ENCODE results near the gene STXBP1.
A peak's percentile ranks its signal among the peaks of the same experiment; 100 is the strongest.

STXBP1 gene

GRCh38 chr9:127710204-127710783, 98.2 kb downstream of the STXBP1 start:
- no peak for TF ChIP-seq ZNF274 (IDR thresholded peaks at IDR 0.05; ENCODE audit: low read depth, low read length)
- no peak overlapping the region for H3K4me3 ChIP-seq (ENCODE audit: low read length)

GRCh38 chr9:127711226-127711701, 99.2 kb downstream of the STXBP1 start:
- no peak overlapping the region for H3K4me3 ChIP-seq (ENCODE audit: low read length)
- no peak for TF ChIP-seq ZNF274 (IDR thresholded peaks at IDR 0.05; ENCODE audit: low read depth, low read length)

DNA sequence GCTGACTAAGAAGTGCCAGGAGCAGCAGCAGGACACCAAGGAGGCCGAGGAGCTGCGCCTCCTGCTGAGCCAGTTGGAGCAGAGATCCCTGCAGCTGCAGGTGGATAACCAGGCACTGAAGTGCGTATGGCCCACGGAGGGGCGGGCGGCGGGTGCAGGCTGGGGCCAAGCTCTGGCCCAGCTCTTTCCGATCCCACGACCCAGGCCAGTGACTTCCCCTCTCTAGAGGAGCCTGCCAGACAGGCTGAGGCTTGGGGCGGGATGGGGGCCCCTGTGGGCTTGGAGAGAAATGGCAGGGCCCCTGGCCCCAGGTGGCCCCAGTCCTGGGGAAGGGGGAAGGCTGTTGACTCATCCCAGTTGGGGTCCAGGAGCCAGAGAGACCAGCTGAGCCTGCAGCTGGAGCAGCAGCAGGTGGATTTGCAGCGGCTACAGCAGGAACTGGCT, 99.8 kb downstream of the STXBP1 start:
- no peak overlapping the region for H3K4me3 ChIP-seq (ENCODE audit: low read length)
- TF ChIP-seq ZNF274 (IDR thresholded peaks at IDR 0.05; ENCODE audit: low read depth, low read length) = no peak

- no peak for TF ChIP-seq ZNF274 (IDR thresholded peaks at IDR 0.05; ENCODE audit: low read depth, low read length)
- no peak overlapping the region for H3K4me3 ChIP-seq (ENCODE audit: low read length)
Observed at GRCh38 chr9:127712371-127712770, 100.3 kb downstream of the STXBP1 start.

GRCh38 chr9:127712867-127713266, 100.8 kb downstream of the STXBP1 start:
- no peak for TF ChIP-seq ZNF274 (IDR thresholded peaks at IDR 0.05; ENCODE audit: low read depth, low read length)
- no peak overlapping the region for H3K4me3 ChIP-seq (ENCODE audit: low read length)

GRCh38 chr9:127714020-127714750, 102.1 kb downstream of the STXBP1 start:
- peak overlapping the region; percentile 7; the same call in 1 of the 2 replicates for H3K4me3 ChIP-seq (ENCODE audit: low read length)
- TF ChIP-seq ZNF274 (IDR thresholded peaks at IDR 0.05; ENCODE audit: low read depth, low read length) = no peak

DNA sequence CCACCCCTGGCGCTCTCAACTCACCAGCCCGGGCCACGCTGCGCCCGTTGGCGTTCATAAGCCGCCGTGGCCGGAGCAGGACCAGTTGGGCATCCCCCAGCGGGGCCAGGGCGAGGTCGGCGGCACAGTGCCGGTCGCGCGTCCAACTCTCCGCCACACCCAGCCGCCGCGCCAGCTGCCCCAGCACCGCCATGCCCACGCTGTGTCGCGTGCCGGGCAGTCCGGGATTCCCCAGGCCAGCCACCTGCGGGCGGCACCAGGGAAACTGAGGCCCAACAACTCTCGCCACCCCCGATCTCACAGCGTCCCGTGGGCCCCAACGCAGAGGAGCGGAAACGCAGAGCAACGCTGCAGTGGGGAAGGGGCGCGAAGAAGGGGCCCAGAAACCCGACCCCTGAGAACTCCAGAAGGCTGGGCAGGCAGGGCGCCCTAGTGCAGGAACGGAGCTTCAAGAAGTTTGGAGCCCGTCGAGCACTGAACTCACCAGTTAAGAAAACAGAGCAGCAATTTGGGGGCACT, 102.9 kb downstream of the STXBP1 start:
- TF ChIP-seq ZNF274 (IDR thresholded peaks at IDR 0.05; ENCODE audit: low read depth, low read length) = no peak
- peak overlapping the region; percentile 74 for H3K4me3 ChIP-seq (ENCODE audit: low read length)

DNA sequence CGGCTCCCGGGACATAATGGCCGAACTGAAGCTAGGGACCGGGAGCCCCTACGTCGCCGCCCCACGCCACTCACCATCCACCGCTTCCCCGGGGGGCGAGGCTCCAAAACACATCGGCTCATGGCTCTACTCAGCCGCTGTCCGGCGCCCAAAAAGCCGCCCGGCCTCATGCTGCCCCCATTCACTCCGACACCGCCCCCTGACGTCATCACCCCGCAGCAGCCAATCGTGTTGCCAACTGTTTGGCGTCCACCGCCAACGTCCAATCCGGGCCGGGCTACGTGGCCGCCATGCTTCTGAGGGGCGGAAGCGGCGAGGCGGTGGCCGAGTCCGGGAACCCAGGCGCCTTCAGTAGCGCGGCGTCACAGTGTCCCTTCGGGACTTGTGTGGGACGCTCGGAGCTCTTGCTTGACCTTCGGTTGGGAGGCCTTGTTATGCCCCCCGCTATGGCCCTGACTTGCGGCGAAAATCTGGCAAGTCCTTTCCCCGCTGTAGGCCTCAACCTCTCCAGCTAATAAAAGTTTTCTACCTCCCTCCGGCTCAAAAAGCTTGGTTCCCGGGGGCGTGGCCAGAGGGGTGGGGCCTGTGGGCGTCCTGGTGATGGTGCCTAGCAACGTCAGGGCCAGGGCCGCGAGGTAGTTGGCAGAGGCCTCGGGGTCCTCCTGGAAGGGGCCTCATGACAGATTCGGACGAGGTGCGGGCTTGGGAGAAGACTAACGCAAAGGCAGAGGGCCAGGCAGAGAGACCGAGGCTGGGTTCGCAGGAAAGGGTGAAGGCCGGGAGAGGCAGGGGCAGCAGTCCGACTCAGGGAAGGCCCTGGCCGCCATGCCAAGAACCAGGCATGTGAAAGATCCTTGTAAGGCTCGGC, 103.6 kb downstream of the STXBP1 start, which contains the start of the genes PTRH1 and TTC16:
Gene PTRH1 (minus strand): TSS at position 194 of the 868 bp plus-strand sequence. CDS start 24 bp downstream, at position 170.
Gene TTC16 (plus strand): TSS at position 610 of the 868 bp plus-strand sequence. CDS start 67 bp downstream, at position 677.
- H3K4me3 ChIP-seq (ENCODE audit: low read length) = peak within 1 kb of the TSS; percentile 74
- TF ChIP-seq ZNF274 (IDR thresholded peaks at IDR 0.05; ENCODE audit: low read depth, low read length) = no peak

- no peak for TF ChIP-seq ZNF274 (IDR thresholded peaks at IDR 0.05; ENCODE audit: low read depth, low read length)
- no peak overlapping the region for H3K4me3 ChIP-seq (ENCODE audit: low read length)
Observed at GRCh38 chr9:127716412-127716811, 104.3 kb downstream of the STXBP1 start.

DNA sequence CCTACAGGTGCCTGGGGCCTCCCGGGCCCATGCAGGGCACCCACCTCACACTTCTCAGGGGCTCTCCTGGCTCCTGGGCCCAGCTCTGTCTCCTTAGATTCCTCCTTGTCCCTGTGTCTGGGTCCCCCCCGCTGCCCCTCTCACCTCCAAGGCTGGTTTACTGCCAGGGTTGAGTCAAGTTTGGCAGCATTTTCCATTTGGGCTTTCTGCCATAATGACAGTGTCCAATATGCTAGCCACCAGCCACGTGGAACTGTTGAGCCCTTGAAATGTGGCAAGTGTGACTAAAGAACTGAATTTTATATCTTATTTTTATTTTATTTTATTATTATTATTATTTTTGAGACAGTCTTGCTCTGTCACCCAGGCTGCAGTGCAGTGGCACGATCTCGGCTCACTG, 105.7 kb downstream of the STXBP1 start:
- H3K4me3 ChIP-seq (ENCODE audit: low read length) = no peak overlapping the region
- no peak for TF ChIP-seq ZNF274 (IDR thresholded peaks at IDR 0.05; ENCODE audit: low read depth, low read length)

- no peak for TF ChIP-seq ZNF274 (IDR thresholded peaks at IDR 0.05; ENCODE audit: low read depth, low read length)
- no peak overlapping the region for H3K4me3 ChIP-seq (ENCODE audit: low read length)
Observed at GRCh38 chr9:127720031-127720864, 108.2 kb downstream of the STXBP1 start.

DNA sequence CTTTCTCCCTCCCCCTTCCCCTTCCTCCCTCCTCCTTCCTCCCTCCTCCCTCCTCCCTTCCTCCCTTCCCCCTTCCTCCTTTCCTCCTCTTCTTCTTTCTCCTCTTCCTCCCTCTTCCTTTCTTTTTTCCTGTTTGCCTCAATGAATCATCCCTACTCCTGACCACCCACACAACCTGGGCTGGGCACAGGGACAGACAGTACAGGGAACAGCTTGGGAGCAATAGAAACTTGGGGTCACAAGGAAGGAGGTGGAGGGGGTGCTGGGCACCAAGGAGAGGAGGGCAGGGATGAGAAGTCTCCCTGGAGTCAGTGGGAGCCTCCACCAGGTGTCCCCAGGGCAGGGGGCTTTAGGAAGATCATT, 108.8 kb downstream of the STXBP1 start:
- no peak overlapping the region for H3K4me3 ChIP-seq (ENCODE audit: low read length)
- no peak for TF ChIP-seq ZNF274 (IDR thresholded peaks at IDR 0.05; ENCODE audit: low read depth, low read length)

GRCh38 chr9:127721391-127721821, 109.3 kb downstream of the STXBP1 start:
- TF ChIP-seq ZNF274 (IDR thresholded peaks at IDR 0.05; ENCODE audit: low read depth, low read length) = no peak
- H3K4me3 ChIP-seq (ENCODE audit: low read length) = no peak overlapping the region

Measured in GM08714 (cell line).